ENCODE results near the gene EFHB.

GRCh38 chr3:19937459-19938294, 3.7 kb upstream of the EFHB start:
- no peak for TF ChIP-seq POLR2A (IDR thresholded peaks at IDR 0.05)
- no peak for TF ChIP-seq CTCF (IDR thresholded peaks at IDR 0.05)

All from Peyer's patch (tissue), 4 donors.